Sigmoid colon (tissue), 7 donors: ENCODE measurements around the gene TMEM179. TPM values are rescaled to one million over a fixed set of nuclear protein-coding genes. Genes with fewer than 3 reads are reported as not detected.

Experiments
- polyA plus RNA-seq, 3 donors: library from polyadenylated mRNA; stranded (reverse); fragments of 200-250 nt; gene quantifications; one replicate each; pipeline ENCODE4 v1.2.3, GENCODE V29; 2013
- total RNA-seq, 4 donors: library from RNA; depleted of rRNA; stranded (reverse); fragments of >200 nt; gene quantifications; one replicate each; pipeline ENCODE4 v1.1.0, GENCODE V29; 2016
- donor health status: healthy with polysubstance abuse.
- donor health status: Bipolar disorder and iron deficiency.
- donor health status: healthy.

Gene TMEM179
- total and polyA plus RNA-seq, 7 donors = 1.4 to 5.4 (median 4.1) TPM; not detected in 2

Other genes starting within 250 kb of the TMEM179 start
- 1 to 10 TPM in 1 of 4 donors, under 1 TPM in 2, not detected in 1; 0.16 to 5.0 (median 0.55) TPM for gene C14orf180, start 25.0 kb downstream of the TMEM179 start, total RNA-seq
- 1 to 10 TPM in 1 of 3 donors, under 1 TPM in 2; 0.46 to 1.6 (median 0.60) TPM for gene C14orf180, start 25.0 kb downstream of the TMEM179 start, polyA plus RNA-seq
- 10 to 100 TPM; 26.3 to 67.0 (median 30.3) TPM for gene INF2, start 84.8 kb upstream of the TMEM179 start, total RNA-seq
- 100 to 1,000 TPM; 127 to 169 (median 130) TPM for gene INF2, start 84.8 kb upstream of the TMEM179 start, polyA plus RNA-seq
- 10 to 100 TPM in 1 of 4 donors, 1 to 10 TPM in 3; 2.0 to 10.2 (median 7.3) TPM for gene ADSS1, start 119.5 kb upstream of the TMEM179 start, total RNA-seq
- gene ADSS1, start 119.5 kb upstream of the TMEM179 start, polyA plus RNA-seq = 1 to 10 TPM; 3.5 to 6.6 (median 4.1) TPM
- gene SIVA1, start 148.4 kb upstream of the TMEM179 start, total RNA-seq = 100 to 1,000 TPM; 235 to 512 (median 367) TPM
- 100 to 1,000 TPM; 124 to 227 (median 200) TPM for gene SIVA1, start 148.4 kb upstream of the TMEM179 start, polyA plus RNA-seq
- 100 to 1,000 TPM; 109 to 180 (median 126) TPM for gene AKT1, start 191.0 kb upstream of the TMEM179 start, total RNA-seq
- 100 to 1,000 TPM in 2 of 3 donors, 10 to 100 TPM in 1; 86.2 to 116 (median 102) TPM for gene AKT1, start 191.0 kb upstream of the TMEM179 start, polyA plus RNA-seq
- 1 to 10 TPM; 1.5 to 5.3 (median 3.5) TPM for gene ZBTB42, start 196.3 kb upstream of the TMEM179 start, total RNA-seq
- gene ZBTB42, start 196.3 kb upstream of the TMEM179 start, polyA plus RNA-seq = 1 to 10 TPM; 4.2 to 5.5 (median 4.6) TPM